ENCODE data around the gene FLII. TPM values are rescaled to one million over a fixed set of nuclear protein-coding genes. Genes with fewer than 3 reads are reported as not detected.
A peak's percentile ranks its signal among the peaks of the same experiment; 100 is the strongest.

FLII gene
- total and polyA plus RNA-seq, 2 of the 13 experiments (the other 11 are each of a cell fraction or from before 2014, with no cell fraction given) = 130 to 303 TPM

DNA sequence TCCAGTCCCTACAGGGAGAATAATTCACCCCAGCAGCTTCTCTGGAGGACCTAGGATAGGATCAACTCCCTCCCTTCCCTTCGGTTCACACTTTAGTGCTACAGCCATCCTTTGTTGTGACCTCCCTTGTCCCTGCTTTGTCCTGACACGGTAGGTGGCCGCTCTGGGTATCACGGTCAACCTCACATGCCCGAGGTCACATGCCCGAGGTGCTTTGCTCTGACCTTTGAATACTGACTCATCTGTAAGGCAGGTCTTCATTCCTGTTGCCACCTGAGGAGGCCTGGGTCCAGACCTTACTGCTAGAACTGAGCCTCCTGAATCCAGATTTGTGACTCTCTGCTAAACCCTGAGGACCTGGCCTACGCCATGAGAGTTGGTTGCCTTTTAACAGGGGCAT lies 55.2 kb downstream of the FLII start (continued):
- TF ChIP-seq TBX2 (CRISPR knock-in tag; IDR thresholded peaks at IDR 0.05; ENCODE audit: borderline replicate concordance) = 0 out of 2 replicates have a peak, but pooled peaks have one; percentile 13
- no peak for TF ChIP-seq EEA1 (CRISPR knock-in tag; IDR thresholded peaks at IDR 0.05; ENCODE audit: borderline replicate concordance)
- no peak for TF ChIP-seq CHD4 (IDR thresholded peaks at IDR 0.05; ENCODE audit: borderline replicate concordance, low read length)
- TF ChIP-seq JUND (CRISPR knock-in tag; IDR thresholded peaks at IDR 0.05) = peak; percentile 55; the same call in 1 of the 2 replicates
- TF ChIP-seq FOXC1 (CRISPR knock-in tag; IDR thresholded peaks at IDR 0.05; ENCODE audit: borderline replicate concordance) = no peak
- no peak for TF ChIP-seq MED1 (CRISPR knock-in tag; IDR thresholded peaks at IDR 0.05)
- TF ChIP-seq MZF1 (CRISPR knock-in tag; IDR thresholded peaks at IDR 0.05; ENCODE audit: borderline replicate concordance) = no peak
- no peak for TF ChIP-seq ZMYM2 (CRISPR knock-in tag; IDR thresholded peaks at IDR 0.05)
- TF ChIP-seq FOXJ3 (CRISPR knock-in tag; IDR thresholded peaks at IDR 0.05; ENCODE audit: borderline replicate concordance) = no peak
- no peak for TF ChIP-seq ZNF34 (CRISPR knock-in tag; IDR thresholded peaks at IDR 0.05; ENCODE audit: borderline replicate concordance)
- TF ChIP-seq SIN3A (IDR thresholded peaks at IDR 0.05; ENCODE audit: borderline replicate concordance, low read depth, low read length) = no peak
- no peak for TF ChIP-seq ZNF253 (CRISPR knock-in tag; IDR thresholded peaks at IDR 0.05; ENCODE audit: borderline replicate concordance)
- TF ChIP-seq HNF4G (IDR thresholded peaks at IDR 0.05; ENCODE audit: borderline replicate concordance, low read depth, low read length) = peak; percentile 14; the same call in 1 of the 2 replicates
- TF ChIP-seq HNF4G (CRISPR knock-in tag; IDR thresholded peaks at IDR 0.05; ENCODE audit: borderline replicate concordance, low read depth) = 0 out of 2 replicates have a peak, but pooled peaks have one; percentile 21
- 0 out of 2 replicates have a peak, but pooled peaks have one; percentile 34 for TF ChIP-seq RARA (CRISPR knock-in tag; IDR thresholded peaks at IDR 0.05)
- TF ChIP-seq HNRNPL (IDR thresholded peaks at IDR 0.05; ENCODE audit: low read depth, low read length) = no peak
- TF ChIP-seq TAF1 (CRISPR knock-in tag; IDR thresholded peaks at IDR 0.05) = no peak
- no peak for TF ChIP-seq ZNF589 (CRISPR knock-in tag; conservative IDR thresholded peaks at IDR 0.05)
- TF ChIP-seq, protein P1, sequence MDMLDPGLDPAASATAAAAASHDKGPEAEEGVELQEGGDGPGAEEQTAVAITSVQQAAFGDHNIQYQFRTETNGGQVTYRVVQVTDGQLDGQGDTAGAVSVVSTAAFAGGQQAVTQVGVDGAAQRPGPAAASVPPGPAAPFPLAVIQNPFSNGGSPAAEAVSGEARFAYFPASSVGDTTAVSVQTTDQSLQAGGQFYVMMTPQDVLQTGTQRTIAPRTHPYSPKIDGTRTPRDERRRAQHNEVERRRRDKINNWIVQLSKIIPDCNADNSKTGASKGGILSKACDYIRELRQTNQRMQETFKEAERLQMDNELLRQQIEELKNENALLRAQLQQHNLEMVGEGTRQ (IDR thresholded peaks at IDR 0.05; ENCODE audit: low read depth, low read length) = peak; percentile 54
- TF ChIP-seq, protein P1 (CRISPR knock-in tag; IDR thresholded peaks at IDR 0.05; ENCODE audit: borderline replicate concordance) = no peak
- TF ChIP-seq, protein P2, sequence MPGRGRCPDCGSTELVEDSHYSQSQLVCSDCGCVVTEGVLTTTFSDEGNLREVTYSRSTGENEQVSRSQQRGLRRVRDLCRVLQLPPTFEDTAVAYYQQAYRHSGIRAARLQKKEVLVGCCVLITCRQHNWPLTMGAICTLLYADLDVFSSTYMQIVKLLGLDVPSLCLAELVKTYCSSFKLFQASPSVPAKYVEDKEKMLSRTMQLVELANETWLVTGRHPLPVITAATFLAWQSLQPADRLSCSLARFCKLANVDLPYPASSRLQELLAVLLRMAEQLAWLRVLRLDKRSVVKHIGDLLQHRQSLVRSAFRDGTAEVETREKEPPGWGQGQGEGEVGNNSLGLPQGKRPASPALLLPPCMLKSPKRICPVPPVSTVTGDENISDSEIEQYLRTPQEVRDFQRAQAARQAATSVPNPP (CRISPR knock-in tag; IDR thresholded peaks at IDR 0.05) = no peak
- no peak for TF ChIP-seq TAF15 (IDR thresholded peaks at IDR 0.05; ENCODE audit: low read depth, low read length, poor library complexity, severe bottlenecking)
- TF ChIP-seq PCBP1 (IDR thresholded peaks at IDR 0.05; ENCODE audit: borderline replicate concordance, low read depth, low read length) = no peak
- TF ChIP-seq, protein P3, sequence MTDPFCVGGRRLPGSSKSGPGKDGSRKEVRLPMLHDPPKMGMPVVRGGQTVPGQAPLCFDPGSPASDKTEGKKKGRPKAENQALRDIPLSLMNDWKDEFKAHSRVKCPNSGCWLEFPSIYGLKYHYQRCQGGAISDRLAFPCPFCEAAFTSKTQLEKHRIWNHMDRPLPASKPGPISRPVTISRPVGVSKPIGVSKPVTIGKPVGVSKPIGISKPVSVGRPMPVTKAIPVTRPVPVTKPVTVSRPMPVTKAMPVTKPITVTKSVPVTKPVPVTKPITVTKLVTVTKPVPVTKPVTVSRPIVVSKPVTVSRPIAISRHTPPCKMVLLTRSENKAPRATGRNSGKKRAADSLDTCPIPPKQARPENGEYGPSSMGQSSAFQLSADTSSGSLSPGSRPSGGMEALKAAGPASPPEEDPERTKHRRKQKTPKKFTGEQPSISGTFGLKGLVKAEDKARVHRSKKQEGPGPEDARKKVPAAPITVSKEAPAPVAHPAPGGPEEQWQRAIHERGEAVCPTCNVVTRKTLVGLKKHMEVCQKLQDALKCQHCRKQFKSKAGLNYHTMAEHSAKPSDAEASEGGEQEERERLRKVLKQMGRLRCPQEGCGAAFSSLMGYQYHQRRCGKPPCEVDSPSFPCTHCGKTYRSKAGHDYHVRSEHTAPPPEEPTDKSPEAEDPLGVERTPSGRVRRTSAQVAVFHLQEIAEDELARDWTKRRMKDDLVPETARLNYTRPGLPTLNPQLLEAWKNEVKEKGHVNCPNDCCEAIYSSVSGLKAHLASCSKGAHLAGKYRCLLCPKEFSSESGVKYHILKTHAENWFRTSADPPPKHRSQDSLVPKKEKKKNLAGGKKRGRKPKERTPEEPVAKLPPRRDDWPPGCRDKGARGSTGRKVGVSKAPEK (CRISPR knock-in tag; IDR thresholded peaks at IDR 0.05; ENCODE audit: borderline replicate concordance) = no peak

Measured in HepG2 (cell line).